HCT116 (cell line): ENCODE results near the gene FBXL7. TPM values are rescaled to one million over a fixed set of nuclear protein-coding genes. Genes with fewer than 3 reads are reported as not detected.

ENCODE experiments used
- ATAC-seq: fragments of 200-7000 bp; cut with Tn5 transposase; 2 replicates; pipeline ENCODE4 v1.9.1; 2020; ENCODE audit warnings: mild to moderate bottlenecking, moderate library complexity
- BruUV-seq: library from RNA; stranded (reverse); fragments of 400-500 nt; replicated peaks from 2 replicates; lab custom pipeline; 2021; lab: Mats Ljungman, UMichigan
- CTCF ChIA-PET: fragments of 300-600 bp; sonication (Branson Sonifier 250); formaldehyde crosslinking; loops from one replicate; lab custom pipeline; 2021; ENCODE audit warnings: antibody characterized with exemption; lab: Charles Lee
- POLR2A ChIA-PET: fragments of 300-600, 350-600 bp; sonication (Branson Sonifier 250); formaldehyde crosslinking; loops from one replicate; lab custom pipeline; 2021; ENCODE audit warnings: antibody characterized with exemption; lab: Charles Lee
- RAD21 ChIA-PET, 2 experiments: fragments of 300-600 bp; sonication (Branson Sonifier 250); formaldehyde crosslinking; loops; one replicate each; lab custom pipeline; 2023; ENCODE audit warnings: low total read pairs in 2 of 2; ENCODE audit not compliant: uncharacterized antibody in 2 of 2, unreplicated experiment in 2 of 2, low non-redundant PET in 1 of 2; lab: Charles Lee
- DNase-seq: peaks from one replicate; pipeline ENCODE4 v3.0.0-alpha.2; 2010; ENCODE audit warnings: low read depth, low spot score
- H2AFZ ChIP-seq: fragments of 200-600 bp; shearing (Covaris generic), sonication (generic); 2 replicates; pipeline ENCODE4 v1.6.1; 2017; ENCODE audit warnings: low read depth, mixed run types, mixed read lengths, antibody characterized with exemption, low read length; ENCODE audit not compliant: poor library complexity, severe bottlenecking
- H3K27ac ChIP-seq: 2 replicates; pipeline ENCODE4 v1.5.1; 2012; ENCODE audit warnings: low read depth, low read length
- H3K27me3 ChIP-seq: fragments of 200-600 bp; sonication (generic); 2 replicates; pipeline ENCODE4 v1.6.1; 2016; ENCODE audit warnings: mixed run types, low read length, mixed read lengths; ENCODE audit not compliant: insufficient read depth
- H3K36me3 ChIP-seq, 2 experiments: fragments of 200-500 bp in 1 of 2; fragments of 200-600 bp in 1 of 2; sonication (Bioruptor generic) in 1 of 2; sonication (generic) in 1 of 2; 2 replicates each; pipeline versions ENCODE4 v1.5.1 to v1.6.1; 2014 to 2016; ENCODE audit warnings: low read length in 2 of 2, inconsistent platforms in 1 of 2, mixed read lengths in 1 of 2, mixed run types in 1 of 2; ENCODE audit not compliant: insufficient read depth in 2 of 2, control insufficient read depth in 1 of 2
- H3K4me1 ChIP-seq, 2 experiments: fragments of 200-600 bp in 1 of 2; sonication (generic) in 1 of 2; 2 replicates each; pipeline versions ENCODE4 v1.5.1 to v1.6.1; 2012 to 2017; ENCODE audit warnings: low read length in 2 of 2, inconsistent platforms in 1 of 2, mild to moderate bottlenecking in 1 of 2, mixed read lengths in 1 of 2, mixed run types in 1 of 2, moderate library complexity in 1 of 2; ENCODE audit not compliant: insufficient read depth in 2 of 2, control insufficient read depth in 1 of 2
- H3K4me2 ChIP-seq: fragments of 200-600 bp; sonication (generic); 2 replicates; pipeline ENCODE4 v1.6.1; 2017; ENCODE audit warnings: mixed run types, low read length, mixed read lengths
- H3K4me3 ChIP-seq, 2 experiments: fragments of 200-600 bp in 1 of 2; sonication (generic) in 1 of 2; replicated peaks in 1 of 2; 2 replicates each; pipeline ENCODE4 v1.5.1; 2011 to 2016; ENCODE audit warnings: low read length in 2 of 2, control low read depth in 1 of 2, low read depth in 1 of 2, mild to moderate bottlenecking in 1 of 2, mixed read lengths in 1 of 2, mixed run types in 1 of 2
- H3K79me2 ChIP-seq: fragments of 200-600 bp; sonication (generic); 2 replicates; pipeline ENCODE4 v1.6.1; 2017; ENCODE audit warnings: mild to moderate bottlenecking, mixed run types, low read length, moderate library complexity, mixed read lengths; ENCODE audit not compliant: insufficient read depth
- H3K9ac ChIP-seq: fragments of 200-600 bp; sonication (generic); 2 replicates; pipeline ENCODE4 v1.6.1; 2016; ENCODE audit warnings: low read length, mixed read lengths
- H3K9me2 ChIP-seq: fragments of 200-600 bp; sonication (generic), shearing (Covaris generic); 2 replicates; pipeline ENCODE4 v1.6.1; 2017; ENCODE audit warnings: mixed run types, mild to moderate bottlenecking, moderate library complexity; ENCODE audit not compliant: insufficient read depth
- H3K9me3 ChIP-seq, 2 experiments: fragments of 200-500 bp in 1 of 2; fragments of 200-600 bp in 1 of 2; sonication (Bioruptor generic) in 1 of 2; sonication (generic) in 1 of 2; 2 replicates each; pipeline ENCODE4 v1.6.1; 2014 to 2017; ENCODE audit warnings: low read length in 2 of 2, mixed read lengths in 2 of 2, inconsistent platforms in 1 of 2, low read depth in 1 of 2, mild to moderate bottlenecking in 1 of 2, mixed run types in 1 of 2, moderate library complexity in 1 of 2; ENCODE audit not compliant: control insufficient read depth in 1 of 2, insufficient read depth in 1 of 2
- H4K20me1 ChIP-seq: fragments of 200-600 bp; sonication (generic), shearing (Covaris generic); 2 replicates; pipeline ENCODE4 v1.6.1; 2017; ENCODE audit warnings: mixed run types, mild to moderate bottlenecking, moderate library complexity; ENCODE audit not compliant: insufficient read depth
- ATF3 ChIP-seq: IDR thresholded peaks from 2 replicates; pipeline ENCODE4 v1.6.1; 2012
- CEBPB ChIP-seq: IDR thresholded peaks from 2 replicates; pipeline ENCODE4 v1.6.1; 2012; ENCODE audit warnings: low read depth
- CTCF ChIP-seq, 3 experiments: fragments of 200-600 bp in 1 of 3; sonication (generic) in 1 of 3; IDR thresholded peaks in 2 of 3; conservative IDR thresholded peaks in 1 of 3; 2 replicates each; pipeline ENCODE4 v1.5.1; 2012 to 2017; ENCODE audit warnings: low read depth in 2 of 3, low read length in 2 of 3, antibody characterized with exemption in 1 of 3, borderline replicate concordance in 1 of 3, control low read depth in 1 of 3, mild to moderate bottlenecking in 1 of 3, mixed read lengths in 1 of 3, mixed run types in 1 of 3, moderate library complexity in 1 of 3; ENCODE audit not compliant: insufficient read depth in 1 of 3
- EGR1 ChIP-seq: IDR thresholded peaks from 2 replicates; pipeline ENCODE4 v1.6.1; 2012; ENCODE audit warnings: low read depth
- ELF1 ChIP-seq: IDR thresholded peaks from 2 replicates; pipeline ENCODE4 v1.6.1; 2012; ENCODE audit warnings: low read depth, borderline replicate concordance
- EZH2 ChIP-seq: fragments of 200-600 bp; sonication (generic); IDR thresholded peaks from 2 replicates; pipeline ENCODE4 v1.6.1; 2017; ENCODE audit warnings: antibody characterized with exemption, mixed run types
- EZH2phosphoT487 ChIP-seq: fragments of 200-600 bp; IDR thresholded peaks from 2 replicates; pipeline ENCODE4 v1.6.1; 2018; ENCODE audit warnings: antibody characterized with exemption, borderline replicate concordance
- JUND ChIP-seq: IDR thresholded peaks from 2 replicates; pipeline ENCODE4 v1.6.1; 2012
- MAX ChIP-seq: IDR thresholded peaks from 2 replicates; pipeline ENCODE4 v1.6.1; 2012
- POLR2A ChIP-seq: IDR thresholded peaks from 2 replicates; pipeline ENCODE4 v1.7.0; 2011; ENCODE audit warnings: borderline replicate concordance; ENCODE audit not compliant: insufficient read depth, insufficient read length; ENCODE audit errors: extremely low read depth
- POLR2AphosphoS5 ChIP-seq: IDR thresholded peaks from 2 replicates; pipeline ENCODE4 v1.6.1; 2011; ENCODE audit warnings: mild to moderate bottlenecking, low read depth, low read length, moderate library complexity
- RAD21 ChIP-seq: IDR thresholded peaks from 2 replicates; pipeline ENCODE4 v1.6.1; 2012; ENCODE audit warnings: low read depth, mild to moderate bottlenecking
- REST ChIP-seq: IDR thresholded peaks from 2 replicates; pipeline ENCODE4 v1.6.1; 2012; ENCODE audit warnings: low read depth
- SP1 ChIP-seq: IDR thresholded peaks from 2 replicates; pipeline ENCODE4 v1.6.1; 2012; ENCODE audit warnings: low read depth
- SRF ChIP-seq: IDR thresholded peaks from 2 replicates; pipeline ENCODE4 v1.6.1; 2012; ENCODE audit warnings: low read depth
- YY1 ChIP-seq: IDR thresholded peaks from 2 replicates; pipeline ENCODE4 v1.6.1; 2011; ENCODE audit warnings: low read length, low read depth, moderate library complexity, mild to moderate bottlenecking; ENCODE audit not compliant: insufficient replicate concordance; ENCODE audit errors: extremely low read depth
- ZFX ChIP-seq: fragments of 450-650 bp; IDR thresholded peaks from 2 replicates; pipeline ENCODE4 v1.6.1; 2017
- intact Hi-C: fragments of 100-400 bp; cut with micrococcal nuclease; formaldehyde crosslinking; loops from 2 replicates; pipeline ENCODE4 v1.10.0; 2022
- total RNA-seq: library from RNA; stranded (reverse); gene quantifications from one replicate; pipeline ENCODE4 v1.2.1, GENCODE V29; 2021; ENCODE audit not compliant: unreplicated experiment

FBXL7 gene
- total RNA-seq, 1 experiment from 2014 or later: 0.05 TPM

- no peak for TF ChIP-seq YY1
These were observed 222.3 kb downstream of the FBXL7 start (continued) for GRCh38 chr5:15722305-15722704.

- peaks cover 14 to 23% of the 10 kb centered on the region in 2 experiments; a peak in 3 of 4 replicates for H3K9me3 ChIP-seq
- no peak overlapping the region for H3K4me2 ChIP-seq
- no peak overlapping the region for H3K4me3 ChIP-seq
- H3K9me2 ChIP-seq: no peaks in the 10 kb centered on the region
- CTCF ChIA-PET: no interaction called here
- no peaks in the 10 kb centered on the region for H3K27me3 ChIP-seq
- no peak overlapping the region for H3K27ac ChIP-seq
- TF ChIP-seq EZH2: no peak
- no peak for TF ChIP-seq SP1
- no peak for TF ChIP-seq ATF3
- no peak for TF ChIP-seq REST
- TF ChIP-seq EGR1: no peak
- TF ChIP-seq MAX: no peak
- TF ChIP-seq CEBPB: no peak
- TF ChIP-seq SRF: no peak
- no peak for TF ChIP-seq EZH2phosphoT487
- TF ChIP-seq CTCF (IDR thresholded peaks at IDR 0.05 in 2 of 3, conservative IDR thresholded peaks at IDR 0.05 in 1 of 3; ENCODE audit: borderline replicate concordance in 1 of 3, insufficient read depth in 1 of 3, low read depth in 2 of 3, low read length in 2 of 3): no peak
- no peak for TF ChIP-seq ZFX
- TF ChIP-seq JUND: no peak
- TF ChIP-seq POLR2A: no peak
- TF ChIP-seq RAD21: no peak
- TF ChIP-seq POLR2AphosphoS5: no peak
- TF ChIP-seq ELF1: no peak
- TF ChIP-seq, all 23 proteins: peak for 0
- POLR2A ChIA-PET: no interaction called here
- Histone ChIP-seq H3K9ac (no peak overlapping the region), H3K4me1 (no peaks in the 10 kb centered on the region), H4K20me1 (no peaks in the 10 kb centered on the region), H2AFZ (no peak overlapping the region), H3K79me2 (no peaks in the 10 kb centered on the region), H3K36me3 (no peaks in the 10 kb centered on the region)
- DNase-seq: no peak
- intact Hi-C loops: no loop called here
- no TSS peak for BruUV-seq
- no peak for ATAC-seq
- RAD21 ChIA-PET: no interaction called here
These were observed 227.4 kb downstream of the FBXL7 start for GRCh38 chr5:15727375-15727774.
